IMR-90 (cell line): ENCODE data around the gene COL27A1.

Experiments
- CEBPB ChIP-seq: IDR thresholded peaks from 2 replicates; pipeline ENCODE4 v1.6.1; 2012; ENCODE audit warnings: low read depth, low read length, improper control_type of control experiment
- MAFK ChIP-seq: IDR thresholded peaks from 2 replicates; pipeline ENCODE4 v1.6.1; 2012; ENCODE audit warnings: low read depth, low read length, improper control_type of control experiment
- MAZ ChIP-seq: IDR thresholded peaks from 2 replicates; pipeline ENCODE4 v1.6.1; 2012; ENCODE audit warnings: low read depth, mild to moderate bottlenecking, low read length, improper control_type of control experiment, moderate library complexity, borderline replicate concordance
- POLR2A ChIP-seq: IDR thresholded peaks from 2 replicates; pipeline ENCODE4 v1.6.1; 2012; ENCODE audit warnings: mild to moderate bottlenecking, low read depth, low read length
- RAD21 ChIP-seq: IDR thresholded peaks from 2 replicates; pipeline ENCODE4 v1.6.1; 2012; ENCODE audit warnings: low read length, improper control_type of control experiment
- RFX5 ChIP-seq: IDR thresholded peaks from 2 replicates; pipeline ENCODE4 v1.8.0; 2012; ENCODE audit warnings: low read depth, mild to moderate bottlenecking, low read length, moderate library complexity
- SMC3 ChIP-seq: fragments of 150-350 bp; IDR thresholded peaks from 2 replicates; pipeline ENCODE4 v1.6.1; 2016; ENCODE audit warnings: low read depth, mild to moderate bottlenecking, antibody characterized with exemption, low read length, moderate library complexity
- TF ChIP-seq, protein P1 (sequence below): conservative IDR thresholded peaks from 2 replicates; pipeline ENCODE4 v1.5.1; 2012; ENCODE audit warnings: mild to moderate bottlenecking, low read depth, low read length, improper control_type of control experiment
- TF ChIP-seq, protein P2 (sequence below): fragments of 150-350 bp; IDR thresholded peaks from 2 replicates; pipeline ENCODE4 v1.6.1; 2017; ENCODE audit warnings: mild to moderate bottlenecking, antibody characterized with exemption, low read length, low read depth

DNA sequence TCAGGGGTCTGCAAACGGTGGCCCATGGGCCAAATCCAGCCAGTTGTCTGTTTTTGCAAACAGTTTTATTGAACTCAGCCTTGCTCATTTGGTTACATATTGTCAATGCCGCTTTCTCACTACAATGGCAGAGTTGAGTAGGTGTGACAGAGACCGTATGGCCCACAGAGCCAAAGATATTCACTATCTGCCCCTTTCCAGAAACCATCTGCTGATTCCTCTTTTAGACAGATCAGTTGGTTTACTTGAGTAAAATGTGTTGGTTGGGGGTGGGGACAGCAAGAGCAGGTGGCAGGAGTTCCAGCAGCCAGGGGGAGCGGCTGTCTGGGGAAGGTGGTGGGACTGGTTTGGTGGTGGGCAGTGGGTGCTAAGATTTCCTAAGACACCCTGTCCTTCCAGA, 54.8 kb downstream of the COL27A1 start:
- TF ChIP-seq, protein P1, sequence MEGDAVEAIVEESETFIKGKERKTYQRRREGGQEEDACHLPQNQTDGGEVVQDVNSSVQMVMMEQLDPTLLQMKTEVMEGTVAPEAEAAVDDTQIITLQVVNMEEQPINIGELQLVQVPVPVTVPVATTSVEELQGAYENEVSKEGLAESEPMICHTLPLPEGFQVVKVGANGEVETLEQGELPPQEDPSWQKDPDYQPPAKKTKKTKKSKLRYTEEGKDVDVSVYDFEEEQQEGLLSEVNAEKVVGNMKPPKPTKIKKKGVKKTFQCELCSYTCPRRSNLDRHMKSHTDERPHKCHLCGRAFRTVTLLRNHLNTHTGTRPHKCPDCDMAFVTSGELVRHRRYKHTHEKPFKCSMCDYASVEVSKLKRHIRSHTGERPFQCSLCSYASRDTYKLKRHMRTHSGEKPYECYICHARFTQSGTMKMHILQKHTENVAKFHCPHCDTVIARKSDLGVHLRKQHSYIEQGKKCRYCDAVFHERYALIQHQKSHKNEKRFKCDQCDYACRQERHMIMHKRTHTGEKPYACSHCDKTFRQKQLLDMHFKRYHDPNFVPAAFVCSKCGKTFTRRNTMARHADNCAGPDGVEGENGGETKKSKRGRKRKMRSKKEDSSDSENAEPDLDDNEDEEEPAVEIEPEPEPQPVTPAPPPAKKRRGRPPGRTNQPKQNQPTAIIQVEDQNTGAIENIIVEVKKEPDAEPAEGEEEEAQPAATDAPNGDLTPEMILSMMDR, result no peak
- TF ChIP-seq CEBPB, result no peak
- no peak for TF ChIP-seq POLR2A
- TF ChIP-seq RAD21, result no peak
- TF ChIP-seq SMC3, result no peak
- no peak for TF ChIP-seq RFX5
- TF ChIP-seq MAZ, result no peak
- TF ChIP-seq MAFK, result no peak
- TF ChIP-seq, protein P2, sequence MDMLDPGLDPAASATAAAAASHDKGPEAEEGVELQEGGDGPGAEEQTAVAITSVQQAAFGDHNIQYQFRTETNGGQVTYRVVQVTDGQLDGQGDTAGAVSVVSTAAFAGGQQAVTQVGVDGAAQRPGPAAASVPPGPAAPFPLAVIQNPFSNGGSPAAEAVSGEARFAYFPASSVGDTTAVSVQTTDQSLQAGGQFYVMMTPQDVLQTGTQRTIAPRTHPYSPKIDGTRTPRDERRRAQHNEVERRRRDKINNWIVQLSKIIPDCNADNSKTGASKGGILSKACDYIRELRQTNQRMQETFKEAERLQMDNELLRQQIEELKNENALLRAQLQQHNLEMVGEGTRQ, result no peak
